ENCODE results near the gene DSCAML1.

DNA sequence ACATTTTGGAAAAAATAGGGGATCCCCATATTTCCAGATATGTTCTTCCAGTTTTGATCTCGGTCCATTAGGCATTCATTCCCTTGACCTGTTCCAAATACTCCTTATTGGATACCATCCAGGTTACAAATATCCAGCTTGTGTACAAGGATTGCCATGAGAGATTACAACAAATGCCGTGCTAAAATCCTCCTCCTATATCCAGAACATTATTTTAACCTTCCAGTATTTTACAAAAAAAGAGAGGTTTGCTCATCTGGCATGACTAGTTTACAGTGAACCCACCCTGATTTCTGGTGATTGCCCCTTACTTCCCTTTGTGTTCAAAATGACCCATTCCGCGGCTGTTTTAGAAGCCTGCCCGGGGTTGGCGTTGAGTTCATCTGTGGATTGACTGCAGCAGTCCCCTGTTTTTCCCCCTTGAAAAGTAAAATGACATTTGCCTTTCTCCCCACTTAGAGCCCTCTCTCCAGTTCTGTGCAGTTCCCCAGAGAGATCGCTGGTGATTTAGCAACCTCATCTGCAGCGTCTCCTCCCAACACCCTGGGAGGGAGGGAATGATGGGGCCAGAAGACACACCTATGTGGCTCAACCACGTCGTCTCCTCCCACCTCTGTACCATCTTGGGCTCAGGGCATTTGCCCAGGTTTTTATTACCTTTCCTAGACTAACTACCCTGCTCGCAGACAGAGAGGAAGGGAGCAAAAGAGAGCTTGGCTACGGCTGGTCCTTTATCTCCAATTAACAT lies 73.6 kb downstream of the DSCAML1 start:
- TF ChIP-seq POLR2A (conservative IDR thresholded peaks at IDR 0.05) (no peak), NCOA2 (IDR thresholded peaks at IDR 0.05; ENCODE audit: partially characterized antibody in 2 of 2) (no peak)

All from K562 (cell line).